GM21515 (cell line): ENCODE data around the gene UBE2E2.
"Not testable (repeated sequence)": the region's sequence is repeated elsewhere in the genome, so short reads cannot be mapped to it uniquely, and the experiment has no call there.

Experiments used
- ATAC-seq: cut with Tn5 transposase; IDR thresholded peaks from one replicate; pipeline ENCODE4 v1.9.1; 2021; ENCODE audit not compliant: unreplicated experiment

The UBE2E2 gene

DNA sequence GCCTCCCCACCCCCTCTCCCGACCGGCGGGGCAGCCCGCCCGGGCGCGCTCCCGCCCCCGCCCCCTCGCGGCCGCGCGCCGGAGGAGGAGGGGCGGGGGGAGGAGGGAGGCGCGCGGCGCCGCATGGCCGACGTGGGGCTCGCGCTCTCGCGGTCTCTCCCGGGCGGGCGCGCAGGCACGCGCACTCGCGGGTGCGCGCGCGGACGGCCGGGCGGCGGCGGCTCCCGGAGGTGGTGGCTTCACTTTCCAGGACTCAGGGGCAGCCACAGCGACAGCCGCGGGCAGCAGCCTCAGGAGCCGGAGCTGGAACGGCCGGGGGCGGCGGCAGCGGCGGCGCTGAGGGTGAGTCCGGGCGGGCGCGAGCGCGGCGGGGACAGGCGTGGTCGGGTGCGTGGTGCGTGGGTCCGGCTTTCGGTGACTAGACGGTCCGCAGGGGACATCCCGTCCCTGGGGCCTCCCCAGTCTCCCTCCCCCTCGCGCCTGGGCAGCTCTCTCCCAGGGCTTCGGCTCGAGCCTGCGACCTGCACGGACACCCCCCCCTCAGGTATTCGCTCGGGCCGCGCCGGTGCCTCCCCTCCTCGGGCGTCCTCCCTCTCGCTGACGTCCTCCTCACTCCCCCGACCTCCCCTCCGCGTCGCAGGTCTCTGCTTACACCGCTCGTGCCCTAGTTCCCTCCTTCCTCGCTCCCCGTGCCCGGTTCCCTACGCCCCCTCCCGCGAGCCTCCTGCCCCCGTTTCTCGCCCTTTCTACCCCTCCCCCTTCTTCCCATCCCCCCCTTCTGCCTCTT is at the start of gene UBE2E2:
UBE2E2 (plus strand) TSS at position 407 of the 787 bp plus-strand sequence.
- ATAC-seq = peak; percentile 64

- ATAC-seq = no peak
Measured at GRCh38 chr3:23153436-23153835, 49.7 kb upstream of the UBE2E2 start.

DNA sequence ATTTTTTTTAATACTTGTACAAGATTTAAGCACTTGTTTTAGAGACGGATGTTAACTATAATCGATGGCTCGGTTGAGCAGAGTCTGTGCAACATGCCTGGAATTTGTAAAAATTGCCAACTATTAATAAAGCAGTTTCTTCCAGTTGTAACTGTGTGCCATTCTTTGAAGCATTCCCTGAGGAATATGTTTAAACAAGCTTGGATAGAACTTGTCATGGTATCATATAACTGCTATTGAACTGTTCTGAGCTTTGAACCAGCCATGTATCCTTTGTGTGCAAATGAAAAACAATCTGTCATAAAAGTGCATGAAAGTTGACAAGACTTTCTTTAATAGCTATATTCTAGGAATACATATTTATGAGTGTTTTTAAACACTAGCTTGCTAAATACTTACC is 45.8 kb upstream of the UBE2E2 start:
- ATAC-seq = no peak

DNA sequence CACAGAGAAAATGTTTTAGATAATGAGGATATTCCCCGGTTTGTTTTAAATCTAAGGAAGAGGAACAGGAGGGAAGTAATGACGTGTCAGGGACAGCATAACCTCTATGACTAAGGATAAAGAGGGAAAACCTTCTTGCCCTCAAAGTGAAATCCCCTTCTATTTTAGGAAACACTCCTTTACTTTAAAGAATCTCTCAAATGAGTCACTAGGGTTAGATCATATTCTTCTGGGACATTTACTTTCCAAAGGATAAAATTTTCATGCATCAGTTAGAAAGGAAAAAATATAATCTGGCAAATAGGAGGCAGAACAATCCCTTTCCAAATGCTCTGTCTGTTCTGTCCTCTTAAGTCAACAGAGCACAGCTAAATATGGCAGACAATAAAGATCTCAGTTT is 43.2 kb upstream of the UBE2E2 start:
- ATAC-seq = no peak

DNA sequence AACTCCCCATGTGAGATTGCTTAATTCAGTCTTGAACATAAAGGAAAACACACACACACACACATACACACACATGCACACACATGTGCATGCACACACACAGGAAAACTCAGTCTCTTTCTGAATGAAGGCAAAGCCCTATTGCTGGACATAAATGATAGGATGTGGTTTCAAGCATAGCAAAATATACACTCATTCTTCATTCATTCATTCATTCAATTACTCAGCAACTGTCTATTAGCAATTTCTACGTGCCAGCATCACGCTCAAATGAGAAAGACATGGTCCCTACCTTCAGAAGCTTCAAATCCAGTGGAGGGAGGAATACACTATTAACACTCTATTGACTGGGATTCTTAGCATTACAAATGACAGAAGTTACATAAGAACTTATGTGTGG is 41.8 kb upstream of the UBE2E2 start:
- no peak for ATAC-seq

GRCh38 chr3:23161896-23162570 is 41.1 kb upstream of the UBE2E2 start:
- ATAC-seq = peak; percentile 54

- ATAC-seq = peak; percentile 74
Measured at GRCh38 chr3:23162934-23163333, 40.2 kb upstream of the UBE2E2 start.

DNA sequence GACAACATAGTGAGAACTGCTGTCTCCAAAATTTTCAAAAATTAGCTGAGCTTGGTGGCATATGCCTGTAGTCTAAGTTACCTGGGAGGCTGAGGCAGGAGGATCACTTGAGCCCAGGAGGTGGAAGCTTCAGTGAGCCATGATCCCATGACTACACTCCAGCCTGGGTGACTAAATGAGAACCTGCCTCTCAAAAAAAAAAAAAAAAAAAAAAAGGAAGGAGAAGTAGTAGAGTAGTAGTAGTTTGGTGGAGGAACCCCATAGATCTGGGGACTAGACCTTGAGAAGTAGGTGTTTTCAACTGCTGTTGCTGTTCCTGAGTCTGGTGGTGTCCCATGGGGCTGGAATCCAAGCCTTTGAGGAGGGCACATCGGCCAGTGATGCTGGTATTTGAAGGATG is 38.4 kb upstream of the UBE2E2 start:
- ATAC-seq = no peak

GRCh38 chr3:23165571-23165970 is 37.6 kb upstream of the UBE2E2 start:
- ATAC-seq = no peak

DNA sequence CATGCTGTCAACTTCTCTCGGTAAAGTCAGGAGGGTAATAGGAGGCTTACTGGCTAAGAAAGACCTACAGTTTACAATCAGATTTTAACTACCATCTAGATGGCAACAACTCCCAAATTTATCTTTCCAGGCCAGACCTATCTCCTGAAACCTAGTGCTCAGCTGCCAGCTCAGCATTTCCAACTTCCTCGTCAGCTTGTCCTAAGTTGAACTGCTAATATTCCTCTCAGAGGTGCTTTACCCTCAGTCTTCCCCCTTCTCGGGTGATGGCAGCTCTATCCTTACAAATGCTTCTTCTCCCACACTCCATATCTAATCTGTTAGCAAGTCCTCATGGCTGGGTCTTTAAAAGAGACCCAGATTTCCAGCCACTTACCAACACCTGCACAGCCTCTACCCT is 36.9 kb upstream of the UBE2E2 start:
- no peak for ATAC-seq

- no peak for ATAC-seq
Measured at GRCh38 chr3:23166845-23167244, 36.3 kb upstream of the UBE2E2 start.

DNA sequence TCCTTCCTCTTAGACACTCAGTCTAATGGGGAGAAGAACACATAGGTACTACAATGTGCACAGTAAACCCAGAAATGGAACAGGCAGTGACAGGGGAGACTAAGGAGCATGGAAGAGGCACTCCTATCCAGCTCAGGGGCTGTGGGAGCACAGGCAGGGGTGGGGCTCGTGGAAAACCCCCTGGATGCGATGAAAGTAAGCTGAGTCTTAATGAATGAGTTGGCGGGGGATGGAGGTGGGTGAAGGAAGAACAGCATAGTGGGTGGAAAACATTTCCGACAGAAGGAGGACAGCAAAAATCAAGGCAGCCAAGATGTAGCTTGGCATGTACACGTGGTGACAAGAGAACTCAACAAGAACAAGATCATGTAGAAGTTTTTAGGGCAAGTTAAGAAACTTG is 33.6 kb upstream of the UBE2E2 start:
- ATAC-seq = no peak

DNA sequence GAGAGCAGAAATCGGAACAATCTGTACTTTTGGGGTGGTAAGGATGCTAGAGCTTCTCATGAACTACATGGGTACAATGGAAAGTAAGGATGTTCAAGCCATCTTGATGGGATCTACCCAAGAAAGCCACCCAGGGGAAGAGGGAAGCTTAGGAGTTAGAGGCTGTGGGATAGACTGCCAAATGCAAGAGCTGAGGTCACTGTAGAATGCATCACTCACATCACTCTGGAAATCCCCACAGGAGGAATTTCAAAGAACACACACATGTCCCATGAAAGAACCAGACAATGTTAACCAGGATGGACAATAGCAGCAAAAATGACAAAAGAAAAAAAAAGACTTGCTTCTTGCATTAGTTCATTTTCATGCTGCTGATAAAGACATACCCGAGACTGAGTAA is 32.8 kb upstream of the UBE2E2 start:
- no peak for ATAC-seq

- ATAC-seq = no peak
Measured at GRCh38 chr3:23172059-23172458, 31.1 kb upstream of the UBE2E2 start.

DNA sequence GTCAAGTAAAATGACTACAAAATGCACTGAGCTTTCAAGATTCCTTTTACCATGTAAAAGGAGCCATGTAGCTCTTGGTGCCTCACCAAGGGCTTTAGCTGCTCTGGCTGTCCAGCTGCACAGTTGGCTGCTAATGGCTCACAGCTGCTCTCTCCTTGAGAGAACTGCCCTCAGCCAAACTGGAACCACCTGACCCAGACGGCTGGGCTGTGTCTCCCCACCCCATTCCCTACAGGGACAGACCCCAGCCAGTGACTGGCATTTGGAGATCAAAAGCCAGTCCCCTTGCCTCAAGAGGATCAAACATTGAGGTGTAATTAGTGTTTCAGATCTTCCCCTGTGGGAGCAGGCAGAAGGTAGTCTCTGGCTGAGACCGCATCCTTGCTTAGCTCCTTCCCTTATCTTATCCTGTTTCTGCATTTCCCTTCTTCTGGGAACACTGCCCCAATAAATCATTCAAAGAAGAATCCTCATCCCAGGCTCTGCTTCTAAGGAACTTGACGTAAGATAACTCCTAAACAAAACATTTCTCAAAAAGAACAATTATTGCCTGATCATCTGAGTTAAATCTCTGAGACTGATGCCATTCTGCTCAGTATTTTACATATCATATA is 28.6 kb upstream of the UBE2E2 start:
- no peak for ATAC-seq

DNA sequence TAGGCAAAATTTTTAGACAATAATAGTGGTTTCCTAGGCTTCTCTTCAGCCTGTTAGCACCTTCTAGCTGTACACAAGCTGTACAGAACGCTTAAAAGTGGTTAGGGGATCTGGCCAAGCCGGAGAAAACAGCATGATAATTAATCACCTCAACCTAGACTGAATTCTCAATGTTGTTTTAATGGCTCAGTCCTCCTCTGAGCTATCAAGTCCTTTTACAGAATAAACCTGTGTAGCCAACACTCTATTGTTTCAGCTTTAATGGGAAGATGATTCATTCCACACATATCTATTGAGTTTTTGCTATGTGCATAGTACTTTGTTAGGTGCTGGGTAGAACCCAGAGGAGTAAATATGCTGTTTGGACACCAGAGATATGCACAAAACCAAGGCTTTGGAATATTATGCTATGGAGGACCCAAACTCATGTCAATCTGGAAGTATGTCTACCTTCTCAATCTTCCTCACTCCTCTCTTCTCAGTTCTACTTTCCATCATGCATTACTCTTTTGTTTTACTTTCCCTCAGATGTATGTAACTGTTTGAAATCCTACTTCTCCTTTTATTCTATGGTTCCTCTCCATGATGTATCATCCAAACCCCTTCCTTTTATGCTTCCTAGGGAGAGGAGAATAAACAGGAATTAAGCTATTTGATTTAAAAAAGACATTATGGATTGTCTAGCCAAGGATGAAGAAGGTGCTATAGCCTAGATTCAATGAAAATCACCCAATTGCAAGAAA is 27.6 kb upstream of the UBE2E2 start:
- no peak for ATAC-seq

- not testable (repeated sequence) for ATAC-seq
Measured at GRCh38 chr3:23176839-23177238, 26.3 kb upstream of the UBE2E2 start.

GRCh38 chr3:23182996-23183513 is 20.1 kb upstream of the UBE2E2 start:
- ATAC-seq = no peak

GRCh38 chr3:23183731-23184130 is 19.4 kb upstream of the UBE2E2 start:
- no peak for ATAC-seq

GRCh38 chr3:23185861-23186260 is 17.3 kb upstream of the UBE2E2 start:
- ATAC-seq = no peak

- ATAC-seq = no peak
Measured at GRCh38 chr3:23189187-23189586, 13.9 kb upstream of the UBE2E2 start.
